Measurements from ENCODE around the gene MRGPRD.

MRGPRD gene

GRCh38 chr11:68948496-68948895, 32.3 kb downstream of the MRGPRD start:
- DNase-seq (ENCODE audit: extremely low spot score) = no peak
- TF ChIP-seq FOXK2 (IDR thresholded peaks at IDR 0.05) (no peak), SP1 (IDR thresholded peaks at IDR 0.05) (no peak), L3MBTL2 (conservative IDR thresholded peaks at IDR 0.05) (no peak), FOXA1 (IDR thresholded peaks at IDR 0.05) (no peak), CTBP1 (IDR thresholded peaks at IDR 0.05; ENCODE audit: borderline replicate concordance) (no peak), ELF4 (IDR thresholded peaks at IDR 0.05) (no peak), TARDBP (IDR thresholded peaks at IDR 0.05) (no peak), PKNOX1 (IDR thresholded peaks at IDR 0.05) (no peak)
- CTCF ChIA-PET = no interaction called here
- POLR2A ChIA-PET = no interaction called here

- TF ChIP-seq FOXK2 (IDR thresholded peaks at IDR 0.05) (no peak), BHLHE40 (IDR thresholded peaks at IDR 0.05; ENCODE audit: borderline replicate concordance) (no peak), FOXM1 (IDR thresholded peaks at IDR 0.05; ENCODE audit: borderline replicate concordance) (no peak), ELF4 (IDR thresholded peaks at IDR 0.05) (no peak), HDGF (IDR thresholded peaks at IDR 0.05; ENCODE audit: borderline replicate concordance) (no peak), SUZ12 (IDR thresholded peaks at IDR 0.05) (no peak), L3MBTL2 (conservative IDR thresholded peaks at IDR 0.05) (no peak), ARNT (IDR thresholded peaks at IDR 0.05) (no peak), SP1 (IDR thresholded peaks at IDR 0.05) (no peak), CTBP1 (IDR thresholded peaks at IDR 0.05; ENCODE audit: borderline replicate concordance) (no peak), LEF1 (IDR thresholded peaks at IDR 0.05; ENCODE audit: borderline replicate concordance) (no peak), NFRKB (IDR thresholded peaks at IDR 0.05) (no peak), TARDBP (IDR thresholded peaks at IDR 0.05) (no peak), PKNOX1 (IDR thresholded peaks at IDR 0.05) (no peak), FOXA1 (IDR thresholded peaks at IDR 0.05) (no peak), ZNF384 (IDR thresholded peaks at IDR 0.05) (no peak)
- no peak for DNase-seq (ENCODE audit: extremely low spot score)
- ChIA-PET CTCF (no interaction called here), POLR2A (no interaction called here)
Observed at GRCh38 chr11:68947151-68947550, 33.6 kb downstream of the MRGPRD start.

GRCh38 chr11:68946416-68947090, 34.2 kb downstream of the MRGPRD start:
- CTCF ChIA-PET = no interaction called here
- DNase-seq (ENCODE audit: extremely low spot score) = no peak
- TF ChIP-seq NFRKB (IDR thresholded peaks at IDR 0.05) (no peak), HDGF (IDR thresholded peaks at IDR 0.05; ENCODE audit: borderline replicate concordance) (no peak), BHLHE40 (IDR thresholded peaks at IDR 0.05; ENCODE audit: borderline replicate concordance) (no peak), CTBP1 (IDR thresholded peaks at IDR 0.05; ENCODE audit: borderline replicate concordance) (no peak), SP1 (IDR thresholded peaks at IDR 0.05) (no peak)
- POLR2A ChIA-PET = no interaction called here

GRCh38 chr11:68942751-68943271, 38.0 kb downstream of the MRGPRD start:
- POLR2A ChIA-PET = no interaction called here
- DNase-seq (ENCODE audit: extremely low spot score) = no peak
- TF ChIP-seq ELF4 (IDR thresholded peaks at IDR 0.05) = no peak
- no peak for TF ChIP-seq SP1 (IDR thresholded peaks at IDR 0.05)
- CTCF ChIA-PET = no interaction called here

- POLR2A ChIA-PET = no interaction called here
- TF ChIP-seq SUZ12 (IDR thresholded peaks at IDR 0.05) = no peak
- no peak for TF ChIP-seq TARDBP (IDR thresholded peaks at IDR 0.05)
- no peak for TF ChIP-seq NFRKB (IDR thresholded peaks at IDR 0.05)
- no peak for TF ChIP-seq ELF4 (IDR thresholded peaks at IDR 0.05)
- no peak for TF ChIP-seq CTBP1 (IDR thresholded peaks at IDR 0.05; ENCODE audit: borderline replicate concordance)
- no peak for TF ChIP-seq ARNT (IDR thresholded peaks at IDR 0.05)
- TF ChIP-seq ZNF384 (IDR thresholded peaks at IDR 0.05) = no peak
- TF ChIP-seq PKNOX1 (IDR thresholded peaks at IDR 0.05) = no peak
- no peak for TF ChIP-seq FOXA1 (IDR thresholded peaks at IDR 0.05)
- no peak for TF ChIP-seq BHLHE40 (IDR thresholded peaks at IDR 0.05; ENCODE audit: borderline replicate concordance)
- no peak for TF ChIP-seq HDGF (IDR thresholded peaks at IDR 0.05; ENCODE audit: borderline replicate concordance)
- TF ChIP-seq L3MBTL2 (conservative IDR thresholded peaks at IDR 0.05) = no peak
- TF ChIP-seq FOXK2 (IDR thresholded peaks at IDR 0.05) = no peak
- TF ChIP-seq LEF1 (IDR thresholded peaks at IDR 0.05; ENCODE audit: borderline replicate concordance) = no peak
- TF ChIP-seq SP1 (IDR thresholded peaks at IDR 0.05) = no peak
- DNase-seq (ENCODE audit: extremely low spot score) = no peak
- CTCF ChIA-PET = no interaction called here
Observed at GRCh38 chr11:68942095-68942620, 38.6 kb downstream of the MRGPRD start.

- DNase-seq (ENCODE audit: extremely low spot score) = no peak
- ChIA-PET CTCF (no interaction called here), POLR2A (no interaction called here)
- TF ChIP-seq TARDBP (IDR thresholded peaks at IDR 0.05) (no peak), NFRKB (IDR thresholded peaks at IDR 0.05) (no peak), SP1 (IDR thresholded peaks at IDR 0.05) (no peak), ZNF384 (IDR thresholded peaks at IDR 0.05) (no peak)
Observed at GRCh38 chr11:68941324-68942094, 39.3 kb downstream of the MRGPRD start.

All from HEK293T (cell line).